GM12801 (cell line): ENCODE measurements around the gene OS9.
A peak's percentile ranks its signal among the peaks of the same experiment; 100 is the strongest.

Experiments
- CTCF ChIP-seq: IDR thresholded peaks from one replicate; pipeline ENCODE4 v1.5.1; 2011; ENCODE audit warnings: control low read depth; ENCODE audit not compliant: insufficient read length; ENCODE audit errors: extremely low read depth

OS9 gene

GRCh38 chr12:57740656-57741412 is 46.9 kb downstream of the OS9 start:
- no peak for TF ChIP-seq CTCF

DNA sequence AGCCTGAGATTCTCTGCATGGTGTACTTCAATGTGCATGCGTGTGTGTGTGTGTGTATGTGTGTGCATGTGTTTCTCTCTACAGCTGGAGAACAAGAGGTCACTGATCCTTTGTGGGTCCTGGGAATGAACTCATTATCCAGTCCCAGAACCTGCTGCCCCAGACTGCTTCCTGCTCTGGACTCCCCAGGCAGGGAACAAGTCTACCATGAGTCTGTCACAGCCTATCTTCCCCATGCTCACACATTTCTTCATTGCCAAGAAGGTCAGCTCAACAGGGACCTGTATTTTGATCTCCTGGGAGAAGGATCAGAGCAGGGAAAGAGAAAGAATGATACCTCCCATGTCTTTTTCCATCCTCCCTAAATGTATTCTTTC is 47.5 kb downstream of the OS9 start:
- TF ChIP-seq CTCF = no peak

DNA sequence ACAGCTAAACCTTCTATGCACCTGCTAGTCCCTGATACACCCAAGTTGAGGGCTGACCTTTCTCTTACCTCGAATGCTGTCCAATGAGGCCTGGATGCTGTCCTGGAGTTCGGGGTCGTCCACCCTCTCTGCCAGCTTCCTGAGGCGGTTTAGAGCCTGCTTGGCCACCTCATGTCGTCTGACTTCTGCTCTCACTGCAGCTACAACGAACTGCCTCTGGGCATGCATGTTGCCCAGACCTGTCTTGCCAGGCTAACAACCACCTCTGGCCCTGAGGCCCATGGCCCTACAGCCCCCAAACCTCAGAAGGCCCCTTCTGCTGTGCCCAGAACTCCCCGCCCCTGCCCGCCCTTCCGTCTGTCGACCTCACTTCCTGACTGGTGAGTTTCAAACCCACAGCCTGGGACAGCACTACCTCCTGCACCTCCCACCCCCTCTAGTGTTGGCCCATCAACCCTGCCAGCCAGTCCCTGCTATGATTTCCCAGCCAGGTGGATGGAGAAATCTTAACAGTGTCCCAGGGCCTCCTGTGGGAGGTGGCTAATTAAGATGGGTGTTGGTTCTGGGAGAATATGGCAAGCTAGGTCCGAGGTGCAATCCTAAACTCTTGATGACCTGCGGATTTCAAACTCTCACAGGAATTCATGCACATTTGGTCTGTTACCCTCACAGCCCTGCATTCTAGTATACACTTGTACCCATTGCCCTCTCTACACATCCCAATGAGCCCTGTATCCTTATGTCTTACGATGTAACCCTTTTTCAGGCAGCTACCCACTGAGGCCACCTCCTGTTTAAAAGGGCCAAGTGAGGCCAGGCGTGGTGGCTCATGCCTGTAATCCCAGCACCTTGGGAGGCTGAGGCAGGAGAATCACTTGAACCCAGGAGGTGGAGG is 48.2 kb downstream of the OS9 start:
- peak; percentile 8 for TF ChIP-seq CTCF

GRCh38 chr12:57743769-57744168 is 49.8 kb downstream of the OS9 start:
- no peak for TF ChIP-seq CTCF

- TF ChIP-seq CTCF = no peak
Observed at GRCh38 chr12:57744194-57744776, 50.4 kb downstream of the OS9 start.

DNA sequence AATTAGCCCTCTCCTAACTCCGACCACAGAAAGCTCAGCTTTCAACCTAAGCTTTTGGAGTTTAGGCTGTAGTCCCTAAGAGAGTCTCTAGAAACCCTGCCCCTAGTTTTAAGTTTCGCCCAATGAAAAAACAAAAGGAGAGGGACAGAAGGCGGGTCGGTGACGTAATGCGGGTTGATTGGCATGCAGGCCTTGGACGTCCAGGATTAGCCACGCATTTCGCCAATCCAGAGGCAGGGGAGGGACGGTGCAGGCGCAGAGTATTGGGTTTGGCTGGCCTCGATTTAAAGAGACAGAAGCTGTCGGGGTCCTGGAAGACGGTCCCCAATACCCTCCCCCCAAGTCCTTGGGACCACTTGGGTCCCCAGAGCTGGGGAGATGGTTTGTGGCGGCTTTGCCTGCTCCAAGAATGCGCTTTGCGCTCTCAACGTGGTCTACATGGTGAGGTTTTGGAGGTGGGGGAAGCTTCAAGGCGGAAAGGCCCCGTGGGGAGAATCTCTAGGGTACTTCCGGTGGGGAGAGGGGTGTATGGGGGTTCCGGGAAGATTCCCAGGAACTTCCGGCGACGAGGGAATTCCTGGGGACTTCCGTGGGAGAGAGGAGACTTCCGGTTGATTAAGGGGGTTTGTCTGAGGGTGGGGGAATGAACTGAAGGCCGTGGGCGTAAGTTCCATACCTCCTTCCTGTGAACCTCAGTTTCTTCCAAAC is 51.0 kb downstream of the OS9 start, which contains the start of gene TSPAN31:
Gene TSPAN31 (plus strand): TSS at position 263 of the 708 bp plus-strand sequence. CDS start 116 bp downstream, at position 379.
- TF ChIP-seq CTCF = no peak
